ENCODE results near the gene GP5. TPM values are rescaled to one million over a fixed set of nuclear protein-coding genes. Genes with fewer than 3 reads are reported as not detected.

Gene GP5
- total RNA-seq, 3 donors from 2014 or later, result 0.07 to 0.19 TPM; not detected in 1

DNA sequence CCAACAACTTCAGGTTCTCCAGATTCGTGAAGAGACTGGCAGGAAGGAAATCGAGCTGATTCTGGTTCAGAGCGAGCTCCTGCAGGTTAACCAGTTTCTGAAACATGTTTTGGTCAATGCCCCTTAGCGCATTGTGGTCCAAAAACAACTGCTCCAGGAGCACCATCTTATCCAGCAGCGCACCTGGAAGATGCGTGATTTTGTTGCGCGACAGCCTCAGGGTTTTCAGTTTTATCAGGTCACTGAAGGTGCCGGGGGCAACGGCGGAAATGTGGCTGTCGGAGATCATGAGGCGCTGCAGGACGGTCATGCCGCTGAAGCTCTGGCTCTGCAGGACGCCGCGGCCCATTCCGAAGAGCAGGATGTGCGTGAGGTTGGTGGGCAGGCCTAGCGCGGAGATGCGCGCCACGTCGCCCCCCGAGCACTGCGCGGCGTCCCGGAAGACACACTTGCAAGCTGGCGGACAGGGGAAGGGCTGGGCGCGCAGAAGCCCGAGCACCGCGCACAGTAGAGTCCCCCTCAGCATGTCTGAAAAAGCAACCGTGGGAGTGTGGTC, 1.2 kb downstream of the GP5 start:
- DNase-seq (no peak), ATAC-seq (no peak)
- intact Hi-C loops (cut with DNase I, micrococcal nuclease), result no loop called here
- H3K4me1 ChIP-seq (ENCODE audit: low read depth), result peaks cover 34% of the 10 kb centered on the region
- TF ChIP-seq, protein P1, sequence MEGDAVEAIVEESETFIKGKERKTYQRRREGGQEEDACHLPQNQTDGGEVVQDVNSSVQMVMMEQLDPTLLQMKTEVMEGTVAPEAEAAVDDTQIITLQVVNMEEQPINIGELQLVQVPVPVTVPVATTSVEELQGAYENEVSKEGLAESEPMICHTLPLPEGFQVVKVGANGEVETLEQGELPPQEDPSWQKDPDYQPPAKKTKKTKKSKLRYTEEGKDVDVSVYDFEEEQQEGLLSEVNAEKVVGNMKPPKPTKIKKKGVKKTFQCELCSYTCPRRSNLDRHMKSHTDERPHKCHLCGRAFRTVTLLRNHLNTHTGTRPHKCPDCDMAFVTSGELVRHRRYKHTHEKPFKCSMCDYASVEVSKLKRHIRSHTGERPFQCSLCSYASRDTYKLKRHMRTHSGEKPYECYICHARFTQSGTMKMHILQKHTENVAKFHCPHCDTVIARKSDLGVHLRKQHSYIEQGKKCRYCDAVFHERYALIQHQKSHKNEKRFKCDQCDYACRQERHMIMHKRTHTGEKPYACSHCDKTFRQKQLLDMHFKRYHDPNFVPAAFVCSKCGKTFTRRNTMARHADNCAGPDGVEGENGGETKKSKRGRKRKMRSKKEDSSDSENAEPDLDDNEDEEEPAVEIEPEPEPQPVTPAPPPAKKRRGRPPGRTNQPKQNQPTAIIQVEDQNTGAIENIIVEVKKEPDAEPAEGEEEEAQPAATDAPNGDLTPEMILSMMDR (IDR thresholded peaks at IDR 0.05), result no peak
- no peaks in the 10 kb centered on the region for H3K9me3 ChIP-seq
- H3K4me3 ChIP-seq, result no peak overlapping the region
- H3K36me3 ChIP-seq (ENCODE audit: low read depth), result no peaks in the 10 kb centered on the region

GRCh38 chr3:194396859-194397756, 2.0 kb downstream of the GP5 start:
- TF ChIP-seq, protein P1 (IDR thresholded peaks at IDR 0.05), result no peak
- Histone ChIP-seq H3K4me3 (no peak overlapping the region), H3K9me3 (no peaks in the 10 kb centered on the region), H3K36me3 (ENCODE audit: low read depth) (no peaks in the 10 kb centered on the region), H3K4me1 (ENCODE audit: low read depth) (peaks cover 34% of the 10 kb centered on the region)
- ATAC-seq, result no peak
- DNase-seq, result peak in 1 of 3 donors; percentile 38
- intact Hi-C loops (cut with DNase I, micrococcal nuclease), result no loop called here

DNA sequence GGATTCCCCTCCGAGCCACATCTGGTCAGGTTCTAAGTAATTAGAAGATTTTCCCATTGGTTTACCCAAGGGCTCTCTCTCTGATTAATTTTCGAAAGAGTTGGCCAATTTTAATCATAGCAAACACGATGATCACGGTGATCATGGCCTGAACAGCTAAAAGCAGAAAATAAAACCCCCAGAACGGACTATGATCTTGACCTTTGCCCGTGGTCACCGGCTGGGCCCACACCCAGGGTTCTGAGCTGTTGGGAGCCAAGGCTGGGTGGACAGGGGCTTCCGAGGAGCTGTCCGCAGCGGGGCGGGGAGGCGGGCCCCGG, 2.6 kb downstream of the GP5 start:
- no peak for DNase-seq
- intact Hi-C loops (cut with DNase I, micrococcal nuclease), result no loop called here
- TF ChIP-seq, protein P1 (IDR thresholded peaks at IDR 0.05), result no peak
- Histone ChIP-seq H3K36me3 (ENCODE audit: low read depth) (no peaks in the 10 kb centered on the region), H3K4me1 (ENCODE audit: low read depth) (peaks cover 34% of the 10 kb centered on the region), H3K9me3 (no peaks in the 10 kb centered on the region), H3K4me3 (no peak overlapping the region)
- no peak for ATAC-seq

DNA sequence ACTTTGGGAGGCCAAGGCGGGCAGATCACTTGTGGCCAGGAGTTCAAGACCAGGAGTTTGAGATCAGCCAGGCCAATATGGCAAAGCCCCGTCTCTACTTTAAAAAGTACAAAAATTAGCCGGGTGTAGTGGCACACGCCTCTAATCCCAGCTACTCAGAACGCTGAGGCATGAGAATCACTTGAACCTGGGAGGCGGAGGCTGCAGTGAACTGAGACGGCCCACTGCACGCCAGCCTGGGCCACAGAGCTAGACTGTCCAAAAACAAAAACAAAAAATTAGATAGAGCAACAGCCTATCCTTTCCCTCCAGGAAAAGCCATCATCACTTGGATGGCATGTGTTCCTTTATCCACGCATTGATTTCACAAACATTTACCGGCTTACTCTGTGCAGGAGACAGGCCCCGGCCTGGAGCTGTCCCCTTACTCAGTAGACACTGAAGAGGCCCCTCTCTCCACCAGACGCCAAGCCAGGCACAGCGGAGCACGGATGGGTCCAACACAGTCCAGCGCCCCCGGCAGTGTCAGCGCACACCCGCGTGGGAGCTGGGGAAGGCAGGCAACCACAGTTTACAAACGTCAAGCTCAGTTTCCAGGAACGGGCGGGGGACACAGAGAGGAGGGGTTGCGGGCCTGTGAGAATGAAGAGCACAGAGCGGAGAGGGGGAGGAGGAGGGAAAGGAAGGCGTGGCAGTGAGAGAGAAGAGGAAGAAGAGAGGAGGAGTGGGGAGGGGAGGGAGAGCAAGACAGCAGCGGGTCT, 3.1 kb downstream of the GP5 start:
- intact Hi-C loops (cut with DNase I, micrococcal nuclease), result no loop called here
- TF ChIP-seq, protein P1 (IDR thresholded peaks at IDR 0.05), result no peak
- peak; percentile 43 for ATAC-seq
- Histone ChIP-seq H3K4me1 (ENCODE audit: low read depth) (peaks cover 34% of the 10 kb centered on the region), H3K4me3 (no peak overlapping the region), H3K36me3 (ENCODE audit: low read depth) (no peaks in the 10 kb centered on the region), H3K9me3 (no peaks in the 10 kb centered on the region)
- peak; percentile 55 to 64 (median 55) for DNase-seq

GRCh38 chr3:194395212-194395611, 3.9 kb downstream of the GP5 start:
- peak in 1 of 3 donors; percentile 69 for DNase-seq

More at GRCh38 chr3:194395212-194395611, 3.9 kb downstream of the GP5 start:
- Histone ChIP-seq H3K9me3 (no peaks in the 10 kb centered on the region), H3K36me3 (ENCODE audit: low read depth) (no peaks in the 10 kb centered on the region), H3K4me3 (no peak overlapping the region), H3K4me1 (ENCODE audit: low read depth) (peaks cover 34% of the 10 kb centered on the region)
- intact Hi-C loops (cut with DNase I, micrococcal nuclease), result no loop called here
- ATAC-seq, result peak; percentile 84
- TF ChIP-seq, protein P1 (IDR thresholded peaks at IDR 0.05), result no peak
